ENCODE measurements around the gene MMP24. TPM values are rescaled to one million over a fixed set of nuclear protein-coding genes. Genes with fewer than 3 reads are reported as not detected.

Gene MMP24
- total RNA-seq, 2 experiments from 2014 or later = not detected

GRCh38 chr20:35284267-35284991, 57.9 kb downstream of the MMP24 start, which contains the start of gene EIF6:
TSS of gene EIF6 (minus strand) at chr20:35284772. CDS start at chr20:35284487, 285 bp downstream.
- Mint-ChIP-seq H3K4me1 (ENCODE audit: low read depth) (peaks cover 22% of the 10 kb centered on the region), H3K4me3 (peak within 1 kb of the TSS; percentile 97), H3K9me3 (no peaks in the 10 kb centered on the region), H3K36me3 (ENCODE audit: low read depth) (peaks cover 33% of the 10 kb centered on the region), H3K27me3 (no peaks in the 10 kb centered on the region), H3K27ac (peak within 1 kb of the TSS; percentile 84)
- intact Hi-C loops (cut with DNase I, micrococcal nuclease) = loop anchor here in 1 of 2 experiments (5.0 kb wide), 1 partner anchor 668 kb away; the partner anchor contains the start of gene SCAND1
- Histone ChIP-seq H3K4me1 (ENCODE audit: insufficient read depth, low read length) (peaks cover 22% of the 10 kb centered on the region), H3K27me3 (ENCODE audit: control insufficient read depth in 1 of 2, insufficient read depth in 2 of 2, low read length in 2 of 2) (no peaks in the 10 kb centered on the region), H3K36me3 (ENCODE audit: insufficient read depth, low read length) (peaks cover 21% of the 10 kb centered on the region), H3K4me3 (ENCODE audit: low read length) (peak within 1 kb of the TSS; percentile 88), H3K9me3 (ENCODE audit: control insufficient read depth in 1 of 2, insufficient read depth in 1 of 2, low read length in 2 of 2) (no peaks in the 10 kb centered on the region), H3K27ac (ENCODE audit: low read depth in 1 of 2, low read length in 2 of 2) (peak within 1 kb of the TSS; percentile 61 to 71)
- TF ChIP-seq, protein P1, sequence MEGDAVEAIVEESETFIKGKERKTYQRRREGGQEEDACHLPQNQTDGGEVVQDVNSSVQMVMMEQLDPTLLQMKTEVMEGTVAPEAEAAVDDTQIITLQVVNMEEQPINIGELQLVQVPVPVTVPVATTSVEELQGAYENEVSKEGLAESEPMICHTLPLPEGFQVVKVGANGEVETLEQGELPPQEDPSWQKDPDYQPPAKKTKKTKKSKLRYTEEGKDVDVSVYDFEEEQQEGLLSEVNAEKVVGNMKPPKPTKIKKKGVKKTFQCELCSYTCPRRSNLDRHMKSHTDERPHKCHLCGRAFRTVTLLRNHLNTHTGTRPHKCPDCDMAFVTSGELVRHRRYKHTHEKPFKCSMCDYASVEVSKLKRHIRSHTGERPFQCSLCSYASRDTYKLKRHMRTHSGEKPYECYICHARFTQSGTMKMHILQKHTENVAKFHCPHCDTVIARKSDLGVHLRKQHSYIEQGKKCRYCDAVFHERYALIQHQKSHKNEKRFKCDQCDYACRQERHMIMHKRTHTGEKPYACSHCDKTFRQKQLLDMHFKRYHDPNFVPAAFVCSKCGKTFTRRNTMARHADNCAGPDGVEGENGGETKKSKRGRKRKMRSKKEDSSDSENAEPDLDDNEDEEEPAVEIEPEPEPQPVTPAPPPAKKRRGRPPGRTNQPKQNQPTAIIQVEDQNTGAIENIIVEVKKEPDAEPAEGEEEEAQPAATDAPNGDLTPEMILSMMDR (IDR thresholded peaks at IDR 0.05) = no peak
- peak; percentile 69 for ATAC-seq (ENCODE audit: poor library complexity)
- POLR2A ChIA-PET = interaction anchor here (0.9 to 1.9 kb wide), 6 partner anchors 14 to 670 kb away, joined by 3 to 7 read pairs (median 5); partner anchors contain the start of genes CEP250, RBM39 and SCAND1
- DNase-seq = peak; percentile 32 to 83 (median 64)
- CTCF ChIA-PET = interaction anchor here (0.5 to 1.6 kb wide), 3 partner anchors 19 to 115 kb away, joined by 3 to 12 read pairs (median 4); no protein-coding TSS in a partner anchor

GRCh38 chr20:35284992-35285805, 58.7 kb downstream of the MMP24 start:
- Mint-ChIP-seq H3K4me3 (peak overlapping the region; percentile 97), H3K27me3 (no peaks in the 10 kb centered on the region), H3K36me3 (ENCODE audit: low read depth) (peaks cover 25% of the 10 kb centered on the region), H3K4me1 (ENCODE audit: low read depth) (peaks cover 22% of the 10 kb centered on the region), H3K9me3 (no peaks in the 10 kb centered on the region), H3K27ac (peak overlapping the region; percentile 84)
- TF ChIP-seq, protein P1 (IDR thresholded peaks at IDR 0.05) = no peak
- H3K4me1 ChIP-seq (ENCODE audit: insufficient read depth, low read length) = peaks cover 22% of the 10 kb centered on the region
- DNase-seq (no peak), ATAC-seq (ENCODE audit: poor library complexity) (no peak)
- H3K36me3 ChIP-seq (ENCODE audit: insufficient read depth, low read length) = peaks cover 14% of the 10 kb centered on the region
- no peaks in the 10 kb centered on the region for H3K9me3 ChIP-seq (ENCODE audit: control insufficient read depth in 1 of 2, insufficient read depth in 1 of 2, low read length in 2 of 2)
- intact Hi-C loops (cut with DNase I, micrococcal nuclease) = loop anchor here in 1 of 2 experiments (5.0 kb wide), 1 partner anchor 667 kb away; the partner anchor contains the start of gene SCAND1
- H3K27ac ChIP-seq (ENCODE audit: low read depth in 1 of 2, low read length in 2 of 2) = peak overlapping the region; percentile 61 to 71
- H3K27me3 ChIP-seq (ENCODE audit: control insufficient read depth in 1 of 2, insufficient read depth in 2 of 2, low read length in 2 of 2) = no peaks in the 10 kb centered on the region
- peak overlapping the region; percentile 88 for H3K4me3 ChIP-seq (ENCODE audit: low read length)
- POLR2A ChIA-PET = interaction anchor here (0.9 to 1.9 kb wide), 6 partner anchors 13 to 669 kb away, joined by 3 to 7 read pairs (median 5); partner anchors contain the start of genes CEP250, RBM39 and SCAND1
- CTCF ChIA-PET = interaction anchor here (1.6 kb wide), 1 partner anchor 19 kb away, joined by 12 read pairs; no protein-coding TSS in a partner anchor

DNA sequence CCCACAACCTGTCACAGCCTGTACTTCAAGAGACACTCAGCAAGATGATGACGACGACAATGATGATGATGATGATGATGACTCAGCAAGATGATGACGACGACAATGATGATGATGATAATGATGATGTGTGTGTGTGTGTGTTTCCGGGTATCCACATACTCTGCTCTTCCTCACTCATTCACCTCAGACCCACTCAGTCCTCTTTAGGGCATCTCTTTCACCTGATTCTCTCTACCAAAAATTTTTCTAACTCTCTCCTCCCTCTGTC, 59.3 kb downstream of the MMP24 start:
- ATAC-seq (ENCODE audit: poor library complexity) (no peak), DNase-seq (peak in 2 of 14 experiments; percentile 44 to 57)
- Histone ChIP-seq H3K36me3 (ENCODE audit: insufficient read depth, low read length) (peaks cover 8% of the 10 kb centered on the region), H3K27ac (ENCODE audit: low read depth in 1 of 2, low read length in 2 of 2) (no peak overlapping the region), H3K4me1 (ENCODE audit: insufficient read depth, low read length) (peaks cover 22% of the 10 kb centered on the region), H3K9me3 (ENCODE audit: control insufficient read depth in 1 of 2, insufficient read depth in 1 of 2, low read length in 2 of 2) (no peaks in the 10 kb centered on the region), H3K27me3 (ENCODE audit: control insufficient read depth in 1 of 2, insufficient read depth in 2 of 2, low read length in 2 of 2) (no peaks in the 10 kb centered on the region), H3K4me3 (ENCODE audit: low read length) (no peak overlapping the region)
- TF ChIP-seq, protein P1 (IDR thresholded peaks at IDR 0.05) = no peak
- ChIA-PET CTCF (no interaction called here), POLR2A (no interaction called here)
- no peaks in the 10 kb centered on the region for H3K27me3 Mint-ChIP-seq
- peaks cover 22% of the 10 kb centered on the region for H3K4me1 Mint-ChIP-seq (ENCODE audit: low read depth)
- peak overlapping the region; percentile 84 for H3K27ac Mint-ChIP-seq
- intact Hi-C loops (cut with DNase I, micrococcal nuclease) = no loop called here
- H3K4me3 Mint-ChIP-seq = peak overlapping the region; percentile 97
- H3K36me3 Mint-ChIP-seq (ENCODE audit: low read depth) = peaks cover 22% of the 10 kb centered on the region
- H3K9me3 Mint-ChIP-seq = no peaks in the 10 kb centered on the region

Measured in CD4-positive, alpha-beta T cell (primary cell).